NT2/D1 (cell line): ENCODE measurements around the gene CD86.

Source experiments
- SUZ12 ChIP-seq: IDR thresholded peaks from 2 replicates; pipeline ENCODE4 v1.6.1; 2011; ENCODE audit not compliant: insufficient read length, insufficient read depth; ENCODE audit errors: extremely low read depth
- YY1 ChIP-seq: IDR thresholded peaks from 2 replicates; pipeline ENCODE4 v1.6.1; 2011; ENCODE audit not compliant: insufficient read length, insufficient read depth

- TF ChIP-seq SUZ12 (no peak), YY1 (no peak)
These were observed 36.6 kb downstream of the CD86 start for GRCh38 chr3:122091602-122092295.
